Motor neuron (in vitro differentiated cells): ENCODE measurements around the gene KRT80. TPM values are rescaled to one million over a fixed set of nuclear protein-coding genes. Genes with fewer than 3 reads are reported as not detected.

Source experiments
- ATAC-seq, 8 experiments: fragments of 200-7000 bp; cut with Tn5 transposase; replicated peaks in 6 of 8; 2 replicates each; pipeline ENCODE4 v1.8.0; 2021; ENCODE audit warnings: mild to moderate bottlenecking in 8 of 8, moderate library complexity in 8 of 8
- H3K27ac ChIP-seq, 2 donors: fragments of 250-450 bp; sonication (Bioruptor Pico); 2 replicates each; pipeline ENCODE4 v1.9.0; 2021; ENCODE audit warnings: antibody characterized with exemption in 2 of 2, mild to moderate bottlenecking in 2 of 2, moderate library complexity in 1 of 2
- H3K4me1 ChIP-seq, 2 donors: fragments of 250-450 bp; sonication (Bioruptor Pico); replicated peaks in 1 of 2; 2 replicates each; pipeline ENCODE4 v1.6.1; 2021; ENCODE audit warnings: antibody characterized with exemption in 2 of 2, mild to moderate bottlenecking in 2 of 2, moderate library complexity in 1 of 2
- H3K4me3 ChIP-seq, 5 donors: fragments of 250-450 bp; sonication (Bioruptor Pico); 2 replicates each; pipeline ENCODE4 v1.9.0; 2021; ENCODE audit warnings: antibody characterized with exemption in 5 of 5, mild to moderate bottlenecking in 5 of 5, moderate library complexity in 4 of 5
- WGBS, 10 experiments: fragments of 450-650 bp; shearing (Covaris generic); methylation state at CpG; one replicate each; pipeline ENCODE4 v1.0.0; 2022; 5-methylcytosine and 5-hydroxymethylcytosine counted together
- in situ Hi-C, 9 experiments: fragments of 400-800 bp; cut with MboI; loops; one replicate each; pipeline ENCODE4 v1.15.0; 2021; ENCODE audit warnings: low sequenced_read_pairs in 9 of 9, low pct_unique_long_range_greater_than_20kb in 2 of 9; ENCODE audit not compliant: unreplicated experiment in 9 of 9
- total RNA-seq, 8 experiments: library from RNA; unstranded; fragments of 300-600 nt; gene quantifications; 2 replicates each; pipeline versions ENCODE4 v1.2.3 to v1.2.4, GENCODE V29; 2022

The KRT80 gene
- total RNA-seq, 8 experiments from 2014 or later = 0.14 to 0.85 (median 0.26) TPM; not detected in 2

DNA sequence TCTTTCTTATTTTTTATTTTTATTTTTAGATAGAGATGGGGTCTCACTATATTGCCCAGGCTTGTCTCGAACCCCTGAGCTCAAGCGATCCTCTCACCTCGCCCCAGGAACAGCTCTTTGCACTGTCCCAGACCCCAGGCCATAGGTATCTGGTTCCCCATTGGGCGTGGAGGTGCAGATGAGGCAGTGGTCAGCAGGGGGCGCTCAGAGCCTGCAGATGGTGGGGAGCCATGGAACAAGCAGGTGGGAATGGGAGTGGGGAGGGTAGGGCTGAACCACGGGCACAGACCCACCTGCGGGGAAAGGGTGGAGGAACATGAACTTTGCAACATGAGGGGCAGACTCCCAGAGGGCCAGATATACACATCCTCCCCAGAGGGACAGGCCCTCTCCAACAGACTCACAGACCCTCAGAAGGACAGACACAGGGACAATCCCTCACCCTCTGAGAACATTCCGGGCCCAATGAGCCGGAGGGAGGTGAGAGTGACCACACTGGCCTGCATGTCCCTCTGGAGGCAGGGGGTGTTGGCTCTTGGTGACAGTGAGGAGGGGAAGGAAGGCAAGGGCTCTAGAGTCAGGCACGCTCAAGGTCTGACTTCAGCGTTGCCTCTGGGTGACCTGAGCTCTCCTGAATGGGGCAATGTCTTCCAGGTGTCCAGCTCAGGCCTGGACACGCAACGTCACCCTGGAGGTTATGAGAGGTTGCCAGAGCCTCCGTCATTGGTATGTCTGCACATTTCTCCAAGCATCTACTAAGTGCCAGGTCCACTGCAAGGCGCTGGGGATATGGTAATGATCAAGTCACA, 34.9 kb downstream of the KRT80 start:
- Histone ChIP-seq H3K4me3 (no peak overlapping the region), H3K4me1 (no peaks in the 10 kb centered on the region), H3K27ac (no peak overlapping the region)
- 9 to 100% (median 53%) methylated on average over 1 to 7 of the region's 15 CpGs; no CpG with 5 or more reads in 6 of the 10 experiments for WGBS, 10 experiments
- in situ Hi-C loops = loop anchor here in 3 of 9 experiments (10.0 kb wide), 2 partner anchors 168 to 728 kb away; partner anchors contain the start of gene KRT83 (in 2 of the 3)
- ATAC-seq = peak; percentile 28 to 84 (median 76)

- Histone ChIP-seq H3K4me1 (no peaks in the 10 kb centered on the region), H3K4me3 (no peak overlapping the region), H3K27ac (no peak overlapping the region)
- in situ Hi-C loops = loop anchor here in 3 of 9 experiments (10.0 kb wide), 2 partner anchors 168 to 728 kb away; partner anchors contain the start of gene KRT83 (in 2 of the 3)
- 0 to 100% (median 55%) methylated on average over 1 to 3 of the region's 4 CpGs; no CpG with 5 or more reads in 6 of the 10 experiments for WGBS, 10 experiments
- ATAC-seq = peak in 2 of 8 experiments; percentile 33 to 34
Measured at GRCh38 chr12:52156311-52156710, 35.5 kb downstream of the KRT80 start.

DNA sequence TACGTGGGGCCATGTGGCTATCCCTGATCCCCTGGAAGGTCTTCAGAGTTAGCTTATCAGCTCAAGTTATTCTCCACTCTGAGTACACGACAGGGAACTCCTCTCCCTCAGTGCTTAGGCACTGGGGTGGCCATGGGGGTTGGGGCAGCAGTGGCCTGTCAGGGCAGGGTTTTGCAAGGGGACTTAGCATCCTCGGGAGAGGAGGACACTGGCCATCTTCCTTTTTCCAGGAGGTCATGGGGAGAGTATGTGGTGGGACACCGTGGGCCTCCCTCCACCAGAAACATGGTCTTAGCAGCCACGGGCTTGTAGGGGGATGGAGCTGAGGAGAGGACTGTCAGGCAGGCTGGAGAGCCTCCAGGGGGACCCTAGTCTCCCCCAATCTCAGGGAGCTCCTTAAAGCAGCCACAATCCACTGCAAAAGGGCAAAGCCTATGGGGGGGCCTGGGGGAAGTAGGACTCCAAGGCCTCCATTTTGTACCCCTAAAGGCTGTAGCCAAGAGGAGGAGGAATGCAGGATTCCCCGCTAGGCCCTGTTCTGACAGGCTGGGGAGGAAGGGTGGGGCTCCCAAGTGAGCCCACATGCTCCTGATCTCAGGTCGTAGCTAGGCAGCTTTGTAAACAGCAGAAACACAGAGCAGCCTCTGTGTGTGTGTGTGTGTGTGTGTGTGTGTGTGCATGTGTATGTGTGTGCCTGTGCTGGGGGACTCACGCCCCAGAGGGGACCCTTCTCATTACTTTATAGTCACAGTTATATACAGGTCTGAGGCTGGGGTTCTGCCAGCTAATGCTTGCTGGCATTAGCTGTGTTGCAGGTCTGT, 36.6 kb downstream of the KRT80 start:
- no peak overlapping the region for H3K4me3 ChIP-seq
- no peak overlapping the region for H3K27ac ChIP-seq
- in situ Hi-C loops = loop anchor here in 3 of 9 experiments (10.0 kb wide), 2 partner anchors 170 to 730 kb away; partner anchors contain the start of gene KRT83 (in 2 of the 3)
- 20 to 60% (median 48%) methylated on average over 1 to 4 of the region's 8 CpGs; no CpG with 5 or more reads in 5 of the 10 experiments for WGBS, 10 experiments
- peak in 7 of 8 experiments; percentile 20 to 78 (median 47) for ATAC-seq
- H3K4me1 ChIP-seq = no peaks in the 10 kb centered on the region

GRCh38 chr12:52152905-52153317, 38.9 kb downstream of the KRT80 start:
- 40 to 100% (median 70%) methylated on average over 1 to 2 of the region's 5 CpGs; no CpG with 5 or more reads in 6 of the 10 experiments for WGBS, 10 experiments
- no peak overlapping the region for H3K4me3 ChIP-seq
- no peak for ATAC-seq
- in situ Hi-C loops = loop anchor here in 3 of 9 experiments (10.0 kb wide), 2 partner anchors 172 to 732 kb away; partner anchors contain the start of gene KRT83 (in 2 of the 3)
- no peaks in the 10 kb centered on the region for H3K4me1 ChIP-seq
- no peak overlapping the region for H3K27ac ChIP-seq

DNA sequence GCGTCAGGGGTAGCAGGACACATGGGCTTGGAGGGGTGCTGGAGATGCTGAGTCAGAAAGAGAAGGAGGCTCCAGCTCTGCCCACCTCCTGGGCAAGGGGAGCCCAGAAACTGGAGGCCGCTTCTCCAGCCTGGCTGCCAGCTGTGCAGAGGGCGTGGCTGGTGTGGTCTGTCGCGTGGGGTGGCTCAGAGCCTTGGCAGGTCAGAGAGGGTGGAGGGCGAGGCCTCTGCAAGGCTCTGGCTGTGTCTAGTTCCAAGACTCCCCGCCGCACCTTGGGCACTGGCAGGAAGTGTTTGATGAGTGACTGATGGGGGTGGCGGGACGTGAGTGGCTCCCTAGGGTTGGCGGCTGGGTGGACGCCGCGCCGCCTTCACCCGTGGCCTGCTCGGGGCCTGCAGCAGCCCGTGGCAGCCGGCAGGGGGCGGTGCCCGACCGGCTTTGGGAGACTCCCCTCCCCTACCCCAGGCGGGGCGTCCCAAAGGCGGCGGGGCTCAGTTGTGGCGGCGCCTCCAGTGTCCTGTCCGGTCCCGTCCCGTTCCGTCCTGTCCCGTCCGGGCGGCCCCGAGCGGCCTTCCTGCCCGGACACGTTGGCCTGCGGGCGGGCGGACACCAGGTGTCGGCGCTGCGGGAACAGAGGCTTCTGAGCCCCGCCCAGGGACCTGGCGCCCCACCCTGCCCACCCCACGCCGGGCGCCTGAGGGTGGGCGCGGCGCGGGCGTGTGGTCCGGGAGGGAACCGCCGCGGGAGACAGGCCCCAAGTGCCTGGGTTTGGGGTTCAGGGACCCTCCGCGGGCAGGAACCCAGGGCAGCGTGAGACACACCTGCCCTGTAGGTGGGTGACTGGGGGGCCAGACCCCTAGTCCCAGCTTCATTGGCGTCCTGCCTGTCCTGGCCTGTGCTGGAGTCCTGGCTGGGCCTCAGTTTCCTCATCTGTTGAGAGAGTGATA, 39.7 kb downstream of the KRT80 start:
- in situ Hi-C loops = loop anchor here in 3 of 9 experiments (10.0 kb wide), 2 partner anchors 173 to 733 kb away; partner anchors contain the start of gene KRT83 (in 2 of the 3)
- H3K4me3 ChIP-seq = peak overlapping the region in 1 of 5 donors; percentile 16
- 0 to 83% (median 13%) methylated on average over 1 to 3 of the region's 63 CpGs; no CpG with 5 or more reads in 7 of the 10 experiments for WGBS, 10 experiments
- peak; percentile 18 to 79 (median 58) for ATAC-seq
- no peaks in the 10 kb centered on the region for H3K4me1 ChIP-seq
- H3K27ac ChIP-seq = no peak overlapping the region

DNA sequence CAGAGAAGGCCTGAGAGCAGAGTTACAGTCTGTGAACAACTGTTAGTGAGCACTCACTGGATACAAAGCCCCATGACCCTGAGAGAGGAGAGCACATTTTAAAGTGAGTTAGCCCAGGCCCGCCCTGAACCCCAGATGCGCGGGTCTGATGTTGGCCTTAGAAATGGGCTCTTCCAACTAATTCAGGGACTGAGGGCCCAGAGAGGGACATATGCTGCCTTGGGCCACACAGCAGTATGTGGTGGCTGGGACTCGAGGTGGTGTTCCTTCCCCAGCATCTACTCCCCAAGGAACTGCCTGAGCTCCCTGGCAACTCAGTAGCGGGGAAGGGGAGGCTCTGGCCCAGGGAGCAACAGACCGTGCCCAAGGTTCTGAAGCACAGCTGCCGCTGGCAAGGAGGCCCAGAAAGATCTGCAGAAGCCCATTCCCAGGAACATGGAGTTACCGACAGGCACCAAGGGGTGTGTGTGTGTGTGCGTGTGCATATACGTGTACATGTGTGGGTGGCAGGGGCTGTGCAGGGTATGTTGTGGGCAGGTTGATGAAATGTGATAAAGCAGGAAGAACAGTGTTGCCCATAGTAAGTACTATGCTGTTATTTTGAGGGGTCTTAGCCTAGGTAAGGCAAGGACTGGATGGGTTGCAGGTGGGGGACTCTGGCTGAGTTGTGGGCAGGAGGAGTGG, 40.5 kb downstream of the KRT80 start:
- in situ Hi-C loops = loop anchor here in 3 of 9 experiments (10.0 kb wide), 2 partner anchors 174 to 734 kb away; partner anchors contain the start of gene KRT83 (in 2 of the 3)
- no peak for ATAC-seq
- Histone ChIP-seq H3K4me1 (no peaks in the 10 kb centered on the region), H3K27ac (no peak overlapping the region), H3K4me3 (no peak overlapping the region)
- 60 to 95% (median 86%) methylated on average over 2 to 6 of the region's 10 CpGs; no CpG with 5 or more reads in 4 of the 10 experiments for WGBS, 10 experiments

DNA sequence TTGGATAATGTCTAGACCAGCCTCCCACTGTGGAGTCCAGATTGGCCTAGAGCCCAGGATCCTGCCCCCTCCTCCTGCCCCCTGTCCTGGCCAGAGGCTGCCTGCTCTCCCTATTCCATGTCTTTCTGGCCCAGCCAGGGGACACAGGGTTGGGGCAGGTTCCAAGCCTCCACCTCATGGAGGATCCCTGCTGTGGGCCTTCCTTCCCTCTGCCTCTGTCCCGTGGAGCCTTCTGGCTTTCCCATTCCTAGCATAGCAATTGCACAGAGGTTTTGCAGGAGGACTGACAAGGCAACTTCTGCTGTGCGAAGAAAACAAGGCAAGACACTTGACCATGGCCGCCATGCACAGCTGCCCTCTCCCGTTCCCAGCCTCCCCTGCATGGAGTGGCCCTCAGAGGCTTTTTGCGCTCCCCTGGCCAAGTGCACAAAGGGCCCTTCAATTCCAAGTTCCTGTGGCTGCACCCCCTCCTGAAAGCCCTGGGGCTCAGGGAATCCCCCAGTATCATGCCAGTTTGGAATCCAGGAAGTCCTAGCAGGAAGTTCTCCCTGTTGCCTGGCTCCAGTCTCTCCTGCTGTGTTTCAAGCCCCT, 42.1 kb downstream of the KRT80 start:
- H3K4me1 ChIP-seq = peaks cover 6 to 8% of the 10 kb centered on the region in 2 donors
- 93 to 100% (median 100%) methylated on average over 1 to 3 of the region's 5 CpGs; no CpG with 5 or more reads in 7 of the 10 experiments for WGBS, 10 experiments
- ATAC-seq = no peak
- H3K27ac ChIP-seq = no peak overlapping the region
- no peak overlapping the region for H3K4me3 ChIP-seq
- in situ Hi-C loops = loop anchor here in 3 of 9 experiments (10.0 to 25.0 kb wide), 3 partner anchors 175 to 838 kb away; partner anchors contain the start of gene KRT83 (in 2 of the 3)

GRCh38 chr12:52149182-52149641, 42.6 kb downstream of the KRT80 start:
- 20 to 100% (median 77%) methylated on average over 1 to 5 of the region's 6 CpGs; no CpG with 5 or more reads in 1 of the 10 experiments for WGBS, 10 experiments

GRCh38 chr12:52148464-52149181, 43.2 kb downstream of the KRT80 start:
- ATAC-seq = no peak
- H3K27ac ChIP-seq = no peak overlapping the region
- 73 to 83% methylated on average over 4 of the region's 14 CpGs; no CpG with 5 or more reads in 8 of the 10 experiments for WGBS, 10 experiments
- no peak overlapping the region for H3K4me3 ChIP-seq
- in situ Hi-C loops = loop anchor here in 1 of 9 experiments (25.0 kb wide), 1 partner anchor 839 kb away; no protein-coding TSS in a partner anchor
- peaks cover 6 to 8% of the 10 kb centered on the region in 2 donors for H3K4me1 ChIP-seq

More at GRCh38 chr12:52149182-52149641, 42.6 kb downstream of the KRT80 start:
- ATAC-seq = no peak
- peaks cover 6 to 8% of the 10 kb centered on the region in 2 donors for H3K4me1 ChIP-seq
- in situ Hi-C loops = loop anchor here in 1 of 9 experiments (25.0 kb wide), 1 partner anchor 838 kb away; no protein-coding TSS in a partner anchor
- no peak overlapping the region for H3K27ac ChIP-seq
- H3K4me3 ChIP-seq = no peak overlapping the region

GRCh38 chr12:52147964-52148463, 43.8 kb downstream of the KRT80 start:
- 50 to 80% methylated on average over 1 of the region's 10 CpGs; no CpG with 5 or more reads in 8 of the 10 experiments for WGBS, 10 experiments
- H3K27ac ChIP-seq = no peak overlapping the region
- no peak for ATAC-seq

More at GRCh38 chr12:52147964-52148463, 43.8 kb downstream of the KRT80 start:
- in situ Hi-C loops = loop anchor here in 1 of 9 experiments (25.0 kb wide), 1 partner anchor 839 kb away; no protein-coding TSS in a partner anchor
- Histone ChIP-seq H3K4me1 (peaks cover 6 to 8% of the 10 kb centered on the region in 2 donors), H3K4me3 (no peak overlapping the region)
